ENCODE measurements around the gene ZNF280D. TPM values are rescaled to one million over a fixed set of nuclear protein-coding genes. Genes with fewer than 3 reads are reported as not detected.

ZNF280D gene
- total RNA-seq, 4 donors from 2014 or later = 70.9 to 116 (median 96.9) TPM

GRCh38 chr15:56582785-56583184 lies 150.5 kb downstream of the ZNF280D start:
- no peaks in the 10 kb centered on the region for H3K27me3 ChIP-seq
- H3K4me3 ChIP-seq = no peak overlapping the region
- intact Hi-C loops (cut with DNase I; ENCODE audit: low total_unique reads) = no loop called here
- DNase-seq = no peak
- no peak overlapping the region for H3K27ac ChIP-seq
- H3K9me3 ChIP-seq = peaks cover 0 to 15% of the 10 kb centered on the region in 2 donors
- H3K4me1 ChIP-seq = no peaks in the 10 kb centered on the region
- TF ChIP-seq POLR2A (IDR thresholded peaks at IDR 0.05) = no peak
- TF ChIP-seq, protein P1, sequence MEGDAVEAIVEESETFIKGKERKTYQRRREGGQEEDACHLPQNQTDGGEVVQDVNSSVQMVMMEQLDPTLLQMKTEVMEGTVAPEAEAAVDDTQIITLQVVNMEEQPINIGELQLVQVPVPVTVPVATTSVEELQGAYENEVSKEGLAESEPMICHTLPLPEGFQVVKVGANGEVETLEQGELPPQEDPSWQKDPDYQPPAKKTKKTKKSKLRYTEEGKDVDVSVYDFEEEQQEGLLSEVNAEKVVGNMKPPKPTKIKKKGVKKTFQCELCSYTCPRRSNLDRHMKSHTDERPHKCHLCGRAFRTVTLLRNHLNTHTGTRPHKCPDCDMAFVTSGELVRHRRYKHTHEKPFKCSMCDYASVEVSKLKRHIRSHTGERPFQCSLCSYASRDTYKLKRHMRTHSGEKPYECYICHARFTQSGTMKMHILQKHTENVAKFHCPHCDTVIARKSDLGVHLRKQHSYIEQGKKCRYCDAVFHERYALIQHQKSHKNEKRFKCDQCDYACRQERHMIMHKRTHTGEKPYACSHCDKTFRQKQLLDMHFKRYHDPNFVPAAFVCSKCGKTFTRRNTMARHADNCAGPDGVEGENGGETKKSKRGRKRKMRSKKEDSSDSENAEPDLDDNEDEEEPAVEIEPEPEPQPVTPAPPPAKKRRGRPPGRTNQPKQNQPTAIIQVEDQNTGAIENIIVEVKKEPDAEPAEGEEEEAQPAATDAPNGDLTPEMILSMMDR (IDR thresholded peaks at IDR 0.05) = no peak
- H3K36me3 ChIP-seq = no peaks in the 10 kb centered on the region

Small RNAs within 50 kb of the gene (small RNA-seq; reads per million reads assigned to genes)
- gene RF00019 = not detected

Other genes with a start within 250 kb of the ZNF280D start
- gene TCF12, start 185.1 kb upstream of the ZNF280D start, total RNA-seq = 100 to 1,000 TPM; 109 to 361 (median 196) TPM